ENCODE results near the gene NCOA3.
"Not testable (repeated sequence)": the region's sequence is repeated elsewhere in the genome, so short reads cannot be mapped to it uniquely, and the experiment has no call there.

- TF ChIP-seq CTCF, POLR2A (IDR thresholded peaks at IDR 0.05): not testable (repeated sequence)
Observed at GRCh38 chr20:47507275-47507981, 5.7 kb downstream of the NCOA3 start.
